CD4-positive, alpha-beta T cell treated with Interleukin-6 for 4 hours (primary cell): Measurements from ENCODE around the gene CSNK2A1.
"Not testable (repeated sequence)": the region's sequence is repeated elsewhere in the genome, so short reads cannot be mapped to it uniquely, and the experiment has no call there.

Source experiments
- DNase-seq: peaks from one replicate; pipeline ENCODE4 v3.0.0-alpha.2; 2020; ENCODE audit warnings: mixed read lengths

The CSNK2A1 gene

GRCh38 chr20:531608-532007 lies 12.0 kb downstream of the CSNK2A1 start:
- no peak for DNase-seq

GRCh38 chr20:530321-530720 lies 13.3 kb downstream of the CSNK2A1 start:
- DNase-seq, result no peak

DNA sequence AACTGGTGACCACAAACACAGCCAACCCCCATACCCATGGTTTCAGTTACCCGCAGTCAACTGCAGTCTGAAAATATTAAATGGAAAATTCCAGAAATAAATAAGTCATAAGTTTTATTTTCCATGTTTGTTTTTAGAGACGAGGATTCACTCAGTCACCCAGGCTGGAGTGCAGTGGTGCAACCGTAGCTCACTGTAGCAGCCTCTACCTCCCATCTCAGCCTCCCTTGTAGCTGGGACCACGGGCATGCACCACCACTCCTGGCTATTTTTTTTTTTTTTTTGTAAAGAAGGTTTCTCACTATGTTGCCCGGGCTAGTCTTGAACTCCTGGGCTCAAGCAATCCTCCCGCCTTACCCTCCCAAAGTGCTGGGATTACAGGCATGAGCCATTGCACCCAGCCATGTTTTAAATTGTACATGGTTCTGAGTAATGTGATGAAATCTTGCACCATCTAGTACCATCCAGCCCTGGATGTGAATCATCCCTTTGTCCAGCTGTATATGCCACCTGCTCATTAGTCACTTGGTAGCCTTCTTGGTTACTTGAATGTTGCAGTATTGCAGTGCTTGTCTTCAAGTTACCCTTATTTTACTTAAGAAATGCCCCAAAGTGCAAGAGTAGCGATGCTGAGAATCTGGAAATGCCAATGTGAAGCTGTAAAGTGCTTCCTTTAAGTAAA lies 14.5 kb downstream of the CSNK2A1 start:
- no peak for DNase-seq

DNA sequence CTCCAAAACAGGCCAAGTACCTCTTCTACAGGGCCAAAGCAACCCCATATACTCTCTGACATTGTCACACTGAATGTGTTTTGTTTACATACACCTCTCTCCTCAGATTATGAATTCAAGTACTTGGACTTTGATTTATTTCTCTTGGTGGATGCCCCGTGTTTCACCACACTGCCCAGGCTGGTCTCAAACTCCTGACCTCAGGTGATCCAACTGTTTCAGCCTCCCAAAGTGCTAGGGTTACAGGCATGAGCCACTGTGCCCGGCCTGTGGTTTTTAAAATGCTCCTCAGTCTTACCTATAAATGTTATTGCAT lies 16.1 kb downstream of the CSNK2A1 start:
- DNase-seq, result no peak

DNA sequence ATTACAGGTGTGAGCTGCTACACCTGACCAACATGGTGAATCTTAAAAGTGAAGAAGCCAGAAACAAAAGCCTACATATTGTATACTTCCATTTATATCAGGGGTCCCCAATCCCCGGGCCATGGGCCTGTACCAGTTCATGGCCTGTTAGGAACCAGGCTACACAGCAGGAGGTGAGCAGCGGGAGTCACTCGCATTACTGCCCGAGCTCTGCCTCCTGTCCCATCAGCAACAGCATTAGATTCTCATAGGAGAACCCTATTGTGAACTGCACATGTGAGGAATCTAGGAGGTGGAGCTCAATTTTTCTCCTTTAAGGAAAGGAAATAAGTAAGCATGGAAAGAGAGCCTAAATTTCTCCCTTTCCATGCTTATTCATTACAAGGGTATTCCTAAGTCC lies 21.7 kb downstream of the CSNK2A1 start:
- DNase-seq, result no peak

GRCh38 chr20:519999-520398 lies 23.6 kb downstream of the CSNK2A1 start:
- DNase-seq, result no peak

GRCh38 chr20:517221-517620 lies 26.4 kb downstream of the CSNK2A1 start:
- DNase-seq, result no peak

GRCh38 chr20:516799-517198 lies 26.8 kb downstream of the CSNK2A1 start:
- DNase-seq, result no peak

GRCh38 chr20:515696-516095 lies 27.9 kb downstream of the CSNK2A1 start:
- DNase-seq, result no peak

DNA sequence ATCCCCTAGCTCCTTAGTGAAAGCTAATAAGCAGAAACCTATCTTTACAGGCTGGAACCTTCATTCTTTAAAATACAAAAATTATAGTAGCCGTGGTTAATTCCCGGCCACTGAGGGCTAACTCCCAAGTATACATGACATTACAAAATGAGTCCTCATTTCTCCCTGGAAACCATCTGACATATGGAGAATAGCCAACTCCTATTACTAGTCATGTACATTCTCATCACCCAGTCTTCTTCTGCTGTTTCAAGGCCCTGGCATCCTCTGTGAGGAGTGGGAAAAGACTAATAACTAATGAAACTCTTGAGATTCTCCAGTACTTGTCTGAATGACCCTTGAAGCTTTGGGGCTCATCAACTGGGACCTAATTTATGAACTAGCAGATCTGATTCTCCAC lies 30.2 kb downstream of the CSNK2A1 start:
- DNase-seq, result no peak

- not testable (repeated sequence) for DNase-seq
Measured at GRCh38 chr20:510328-511057, 33.1 kb downstream of the CSNK2A1 start.

GRCh38 chr20:508364-508787 lies 35.2 kb downstream of the CSNK2A1 start:
- not testable (repeated sequence) for DNase-seq

DNA sequence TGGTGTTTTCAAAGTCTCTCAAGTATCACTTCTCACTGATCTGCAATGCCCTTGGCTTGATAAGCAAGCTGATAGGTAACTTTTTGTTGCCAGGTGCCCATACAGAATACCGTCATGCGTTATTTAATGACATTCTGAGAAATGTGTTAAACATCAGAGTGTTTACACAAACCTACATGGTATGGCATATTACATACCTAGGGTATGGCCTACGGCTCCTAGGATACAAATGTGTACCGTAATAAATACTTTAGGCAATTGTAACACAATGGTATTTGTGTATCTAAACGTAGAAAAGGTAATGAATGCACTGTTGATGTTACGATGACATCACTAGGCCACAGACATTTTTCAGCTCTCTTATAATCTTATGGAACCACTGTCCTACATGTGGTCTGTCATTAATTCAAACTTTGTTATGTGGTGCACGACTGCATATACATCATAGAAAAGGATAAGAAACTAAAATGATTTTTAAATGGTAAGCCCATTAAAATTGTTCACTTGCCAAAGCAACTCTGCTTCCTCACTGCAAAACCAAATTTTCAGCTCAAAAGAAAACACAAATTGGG lies 35.7 kb downstream of the CSNK2A1 start:
- DNase-seq, result no peak

DNA sequence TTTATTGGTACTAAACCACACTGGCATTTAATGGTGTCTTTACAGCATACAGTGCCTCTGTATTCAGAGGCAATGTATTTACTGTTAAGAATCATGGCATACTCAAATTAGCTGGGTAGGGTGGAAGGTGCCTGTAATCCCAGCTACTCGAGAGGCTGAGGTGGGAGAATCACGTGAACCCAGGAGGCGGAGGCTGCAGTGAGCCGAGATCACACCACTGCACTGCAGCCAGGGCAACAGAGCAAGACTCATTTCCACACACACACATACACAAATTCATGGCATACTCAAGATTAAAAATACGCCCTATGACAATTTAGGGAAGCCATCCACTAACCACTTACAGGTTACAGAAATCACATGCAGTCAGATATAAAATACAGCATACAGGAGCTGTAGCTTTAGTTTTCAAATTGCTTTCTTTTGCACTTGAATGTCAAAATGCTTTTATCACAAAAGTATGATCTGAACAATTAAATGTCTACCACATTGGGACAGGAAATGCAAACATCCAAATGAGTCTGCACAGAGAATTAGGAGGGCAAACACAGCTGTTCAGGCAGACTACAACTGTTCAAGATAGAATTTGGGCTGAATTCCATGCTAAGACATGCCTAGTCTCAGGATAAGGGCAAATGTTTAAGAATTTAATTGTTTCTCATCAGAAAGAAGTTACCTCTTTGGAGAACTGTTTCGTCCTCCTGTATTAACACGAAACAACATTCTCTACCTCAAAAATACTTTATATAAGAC lies 36.4 kb downstream of the CSNK2A1 start:
- no peak for DNase-seq

DNA sequence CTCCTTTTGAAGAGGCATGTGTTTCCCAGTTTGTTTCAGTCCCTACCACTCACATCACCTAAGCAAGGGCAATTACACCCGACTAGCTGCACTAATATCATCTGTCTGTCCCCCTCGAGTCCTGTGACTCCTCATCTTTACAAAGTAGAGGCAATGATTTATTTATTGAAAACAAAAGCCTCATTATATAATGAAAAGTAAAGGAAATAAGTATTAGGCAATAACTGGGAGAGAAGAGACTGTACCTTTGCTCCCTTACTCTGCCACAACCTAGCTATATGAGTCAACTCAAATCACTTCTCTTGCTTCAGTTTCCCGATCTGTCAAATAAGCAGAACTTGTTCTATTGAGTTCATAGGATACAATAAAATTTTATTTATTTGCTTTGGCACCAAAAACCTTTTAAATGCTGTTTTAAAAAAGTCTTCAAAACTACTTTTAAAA lies 38.9 kb downstream of the CSNK2A1 start:
- DNase-seq, result no peak

DNA sequence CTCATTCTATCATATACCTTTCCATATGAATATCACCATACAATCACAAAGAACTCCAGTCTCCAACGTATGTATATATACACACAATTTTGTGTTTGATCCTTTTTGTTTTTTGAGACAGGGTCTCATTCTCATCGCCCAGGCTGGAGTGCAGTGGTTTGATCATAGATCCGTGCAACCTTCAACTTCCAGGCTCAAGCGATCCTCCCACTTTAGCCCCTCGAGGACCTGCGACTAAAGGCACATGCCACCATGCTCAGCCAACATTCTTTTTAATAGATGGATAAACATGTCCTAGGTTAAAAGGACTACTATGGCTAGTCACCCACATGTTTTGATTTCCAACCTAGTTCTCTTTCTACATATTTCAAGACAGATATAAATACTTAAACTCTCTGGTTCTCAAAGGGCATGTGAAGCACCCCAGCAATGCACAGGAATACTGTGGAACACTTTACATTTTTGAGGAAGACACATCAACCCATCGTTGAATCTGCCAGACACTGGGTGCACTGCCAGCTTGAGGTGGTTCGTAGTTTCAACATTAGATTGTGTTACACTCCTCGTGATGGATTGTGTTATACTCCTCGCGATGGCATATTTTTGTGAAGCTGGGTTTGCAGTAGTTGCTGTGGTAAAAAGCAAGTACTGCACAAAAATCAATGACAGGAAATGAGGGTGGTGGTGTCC lies 40.4 kb downstream of the CSNK2A1 start:
- DNase-seq, result no peak

- DNase-seq, result no peak
Measured at GRCh38 chr20:497979-498378, 45.6 kb downstream of the CSNK2A1 start.

DNA sequence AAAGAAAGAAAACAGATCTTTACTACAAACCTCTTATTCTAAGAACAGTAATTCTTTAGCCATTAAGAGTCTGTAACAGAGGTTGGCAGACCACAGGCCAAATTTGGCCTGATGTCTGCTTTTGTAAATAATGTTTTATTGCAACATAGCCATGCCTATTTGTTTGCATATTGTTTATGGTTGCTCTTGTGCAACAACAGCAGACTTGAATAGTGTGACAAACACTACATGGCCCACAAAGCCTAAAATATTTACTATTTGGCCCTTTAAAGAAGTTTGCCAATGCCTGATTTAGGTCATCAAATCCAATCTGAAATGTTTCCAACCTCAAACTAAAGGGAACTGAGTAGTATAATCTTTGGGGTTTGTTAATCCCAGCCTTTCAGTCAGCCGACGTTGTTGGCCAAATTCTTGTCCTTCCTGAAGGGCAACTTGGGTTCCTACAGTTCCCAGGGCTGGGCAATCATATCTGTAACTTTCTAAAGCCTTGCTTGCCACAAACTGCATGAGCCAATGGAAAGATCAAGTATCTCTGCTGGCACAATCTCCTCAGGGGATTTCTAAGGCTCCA lies 47.4 kb downstream of the CSNK2A1 start:
- no peak for DNase-seq

DNA sequence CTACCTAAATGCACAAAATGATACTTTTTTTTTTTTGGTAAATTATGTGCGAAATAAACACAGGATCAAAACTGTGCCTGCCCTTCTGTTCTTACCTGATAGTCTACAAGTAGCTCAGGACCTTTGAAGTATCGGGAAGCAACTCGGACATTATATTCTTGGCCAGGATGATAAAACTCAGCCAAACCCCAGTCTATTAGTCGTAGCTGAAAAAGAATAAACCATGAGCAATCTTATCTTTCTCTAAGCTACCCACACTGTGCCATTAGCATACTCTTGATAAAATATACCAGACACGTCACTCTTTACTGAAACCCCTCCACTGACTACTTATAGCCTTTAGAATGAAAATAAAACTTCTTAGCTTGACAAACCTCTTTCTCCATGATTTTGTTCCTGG lies 51.4 kb downstream of the CSNK2A1 start:
- DNase-seq, result no peak

DNA sequence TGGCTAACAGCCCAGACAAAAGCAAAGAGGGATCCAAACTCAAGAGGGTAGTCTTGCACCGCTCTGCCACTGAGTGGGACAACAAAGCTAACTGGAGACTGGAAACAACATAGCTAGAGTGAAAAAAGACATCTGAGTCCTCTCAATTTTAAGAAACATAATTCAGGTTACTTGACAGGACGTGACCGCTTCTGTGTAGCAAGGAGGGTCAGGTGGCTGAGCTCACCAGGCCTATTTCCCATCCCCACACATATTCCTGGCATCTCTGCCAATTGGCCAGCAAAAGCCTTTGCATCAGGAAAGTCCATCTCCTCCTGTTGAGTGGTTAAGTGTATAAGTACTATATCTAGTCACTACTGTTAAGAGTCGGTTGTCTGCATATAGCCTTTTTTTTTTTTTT lies 55.9 kb downstream of the CSNK2A1 start:
- DNase-seq, result no peak

- DNase-seq, result no peak
Measured at GRCh38 chr20:483815-484644, 59.6 kb downstream of the CSNK2A1 start.

DNA sequence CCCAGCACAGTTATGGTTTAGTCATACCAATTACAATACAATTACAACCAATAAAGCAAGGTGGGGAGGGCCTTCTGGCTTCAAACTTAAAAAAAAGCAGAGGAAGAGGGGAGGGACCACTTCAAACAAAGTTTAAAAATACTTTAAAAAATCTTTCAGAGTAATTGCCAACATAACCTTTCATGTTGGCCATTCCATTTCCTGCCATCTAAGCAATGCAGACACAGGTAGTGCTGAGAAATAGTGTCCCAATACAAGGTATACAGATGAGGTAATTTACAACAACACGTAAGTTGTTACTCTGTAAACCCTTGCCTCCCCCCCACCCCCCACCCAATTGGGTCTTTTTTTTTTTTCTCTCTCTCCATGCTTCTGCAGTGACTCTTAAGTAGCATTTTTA lies 62.4 kb downstream of the CSNK2A1 start:
- DNase-seq, result no peak
